Activated gamma-delta T cell (primary cell): ENCODE results near the gene SPCS3.
"Not testable (repeated sequence)": the region's sequence is repeated elsewhere in the genome, so short reads cannot be mapped to it uniquely, and the experiment has no call there.

ENCODE experiments used
- DNase-seq: peaks from one replicate; lab custom pipeline; 2025; lab: John Stamatoyannopoulos, UW

The SPCS3 gene

GRCh38 chr4:176306837-176307665, 12.7 kb upstream of the SPCS3 start:
- no peak for DNase-seq

GRCh38 chr4:176307666-176307930, 12.2 kb upstream of the SPCS3 start:
- no peak for DNase-seq

- no peak for DNase-seq
Observed at GRCh38 chr4:176308441-176308840, 11.3 kb upstream of the SPCS3 start.

- no peak for DNase-seq
Observed at GRCh38 chr4:176309046-176309445, 10.7 kb upstream of the SPCS3 start.

GRCh38 chr4:176309772-176310171, 10.0 kb upstream of the SPCS3 start:
- DNase-seq: no peak

- no peak for DNase-seq
Observed at GRCh38 chr4:176313596-176314336, 6.0 kb upstream of the SPCS3 start.

GRCh38 chr4:176319151-176319703, 539 bp upstream of the SPCS3 start:
- no peak for DNase-seq

- peak; percentile 88 for DNase-seq
Observed at GRCh38 chr4:176320340-176320975, 692 bp downstream of the SPCS3 start.

- DNase-seq: no peak
Observed at GRCh38 chr4:176320976-176321361, 1.2 kb downstream of the SPCS3 start.

GRCh38 chr4:176321589-176321988, 1.8 kb downstream of the SPCS3 start:
- DNase-seq: no peak

GRCh38 chr4:176323511-176324160, 3.9 kb downstream of the SPCS3 start:
- no peak for DNase-seq

- not testable (repeated sequence) for DNase-seq
Observed at GRCh38 chr4:176324876-176325275, 5.1 kb downstream of the SPCS3 start.

GRCh38 chr4:176333076-176333475, 13.3 kb downstream of the SPCS3 start:
- no peak for DNase-seq

GRCh38 chr4:176334066-176334465, 14.3 kb downstream of the SPCS3 start:
- DNase-seq: no peak

GRCh38 chr4:176335421-176335820, 15.7 kb downstream of the SPCS3 start:
- DNase-seq: no peak

GRCh38 chr4:176339936-176340761, 20.4 kb downstream of the SPCS3 start:
- DNase-seq: no peak

GRCh38 chr4:176340871-176341685, 21.3 kb downstream of the SPCS3 start:
- no peak for DNase-seq

GRCh38 chr4:176342384-176342783, 22.6 kb downstream of the SPCS3 start:
- no peak for DNase-seq

GRCh38 chr4:176343286-176343685, 23.5 kb downstream of the SPCS3 start:
- no peak for DNase-seq

GRCh38 chr4:176345346-176345745, 25.6 kb downstream of the SPCS3 start:
- not testable (repeated sequence) for DNase-seq
